ENCODE measurements around the gene NT5C1A.
A peak's percentile ranks its signal among the peaks of the same experiment; 100 is the strongest.

NT5C1A gene

DNA sequence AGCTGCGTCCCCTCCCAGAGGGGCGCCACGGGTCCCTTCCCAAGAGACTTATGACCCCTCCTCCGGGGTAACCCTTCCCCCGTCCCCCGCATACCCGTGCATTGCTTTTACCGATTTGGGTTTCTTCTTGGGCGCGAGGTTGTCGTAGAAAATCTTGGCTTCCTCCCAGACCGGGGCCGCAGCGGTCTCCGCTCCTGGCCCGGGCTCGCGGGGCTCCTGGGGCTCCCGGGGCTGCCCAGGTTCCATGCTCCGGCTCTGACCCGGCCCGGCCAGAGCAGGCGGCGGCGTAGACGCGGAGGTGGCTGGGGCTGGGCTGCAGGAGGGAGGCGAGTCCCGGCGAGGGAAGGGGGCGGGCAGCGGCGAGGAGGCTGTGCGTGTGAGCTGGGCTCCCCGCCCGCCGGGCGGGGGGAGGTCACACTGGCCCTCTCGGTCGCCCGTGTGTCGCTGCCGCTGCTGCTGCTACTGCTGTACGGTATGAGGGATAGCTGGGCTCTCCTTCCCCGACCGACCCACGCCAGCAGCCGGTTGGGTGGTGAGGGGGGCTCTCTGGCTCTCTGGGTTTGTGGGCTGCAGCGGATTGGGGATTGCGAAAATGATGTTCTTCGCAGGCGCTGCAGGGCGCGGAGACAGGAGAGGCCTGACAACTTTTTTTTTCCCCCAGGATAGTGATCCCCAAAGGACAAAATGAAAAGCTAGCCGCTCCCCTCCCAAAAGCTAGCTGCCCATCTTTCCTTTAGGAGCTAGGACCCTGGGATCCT, at the start of gene NT5C1A:
Gene NT5C1A, minus strand, starts transcription at position 315 of the 758 bp plus-strand sequence. Its CDS starts 69 bp downstream, at position 246.
- H3K36me3 ChIP-seq (ENCODE audit: insufficient read depth, insufficient read length, low read length): no peaks in the 10 kb centered on the region
- peak within 1 kb of the TSS; percentile 43 for H3K4me3 ChIP-seq (ENCODE audit: insufficient read length, low read depth)
- TF ChIP-seq ZNF274 (IDR thresholded peaks at IDR 0.05; ENCODE audit: low read depth, low read length) (no peak), YY1 (IDR thresholded peaks at IDR 0.05; ENCODE audit: insufficient read depth, insufficient read length) (no peak), SUZ12 (IDR thresholded peaks at IDR 0.05; ENCODE audit: extremely low read depth, insufficient read depth, insufficient read length) (peak; percentile 99)
- peaks cover 98% of the 10 kb centered on the region for H3K27me3 ChIP-seq (ENCODE audit: insufficient read depth, insufficient read length)
- peak within 1 kb of the TSS; percentile 29 for H3K9ac ChIP-seq (ENCODE audit: insufficient read length, low read depth)
- DNase-seq (ENCODE audit: low read depth, low spot score): no peak
- peaks cover 8% of the 10 kb centered on the region for H3K4me1 ChIP-seq (ENCODE audit: insufficient read depth, insufficient read length)
- 0 out of 2 replicates have a peak, but pooled peaks cover 6% of the 10 kb centered on the region for H3K9me3 ChIP-seq (ENCODE audit: insufficient read depth, low read length)

DNA sequence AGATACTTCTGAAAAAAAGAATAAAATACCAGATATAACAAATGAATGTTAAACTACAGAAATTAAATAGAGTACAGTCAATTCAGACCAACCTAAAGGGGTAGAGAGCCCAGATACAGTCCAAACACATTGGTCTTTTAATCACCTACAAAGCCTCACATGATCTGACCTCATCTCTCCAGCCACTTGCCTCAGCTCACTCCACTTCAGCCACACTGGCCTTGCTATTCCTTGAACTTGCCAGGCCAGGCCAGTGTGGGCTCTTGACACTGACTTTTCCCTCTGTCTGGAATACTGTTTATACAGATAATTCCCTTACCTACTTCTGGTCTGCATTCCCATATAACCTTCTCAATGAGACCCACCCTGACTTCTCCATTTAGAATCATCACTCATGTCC, 49.8 kb upstream of the NT5C1A start:
- H3K9ac ChIP-seq (ENCODE audit: insufficient read length, low read depth): no peak overlapping the region
- H3K9me3 ChIP-seq (ENCODE audit: insufficient read depth, low read length): no peaks in the 10 kb centered on the region
- no peaks in the 10 kb centered on the region for H3K4me1 ChIP-seq (ENCODE audit: insufficient read depth, insufficient read length)
- no peaks in the 10 kb centered on the region for H3K36me3 ChIP-seq (ENCODE audit: insufficient read depth, insufficient read length, low read length)
- TF ChIP-seq YY1 (IDR thresholded peaks at IDR 0.05; ENCODE audit: insufficient read depth, insufficient read length): no peak
- TF ChIP-seq SUZ12 (IDR thresholded peaks at IDR 0.05; ENCODE audit: extremely low read depth, insufficient read depth, insufficient read length): no peak
- no peak for TF ChIP-seq ZNF274 (IDR thresholded peaks at IDR 0.05; ENCODE audit: low read depth, low read length)
- no peak for DNase-seq (ENCODE audit: low read depth, low spot score)
- H3K27me3 ChIP-seq (ENCODE audit: insufficient read depth, insufficient read length): peaks cover 99% of the 10 kb centered on the region
- no peak overlapping the region for H3K4me3 ChIP-seq (ENCODE audit: insufficient read length, low read depth)

DNA sequence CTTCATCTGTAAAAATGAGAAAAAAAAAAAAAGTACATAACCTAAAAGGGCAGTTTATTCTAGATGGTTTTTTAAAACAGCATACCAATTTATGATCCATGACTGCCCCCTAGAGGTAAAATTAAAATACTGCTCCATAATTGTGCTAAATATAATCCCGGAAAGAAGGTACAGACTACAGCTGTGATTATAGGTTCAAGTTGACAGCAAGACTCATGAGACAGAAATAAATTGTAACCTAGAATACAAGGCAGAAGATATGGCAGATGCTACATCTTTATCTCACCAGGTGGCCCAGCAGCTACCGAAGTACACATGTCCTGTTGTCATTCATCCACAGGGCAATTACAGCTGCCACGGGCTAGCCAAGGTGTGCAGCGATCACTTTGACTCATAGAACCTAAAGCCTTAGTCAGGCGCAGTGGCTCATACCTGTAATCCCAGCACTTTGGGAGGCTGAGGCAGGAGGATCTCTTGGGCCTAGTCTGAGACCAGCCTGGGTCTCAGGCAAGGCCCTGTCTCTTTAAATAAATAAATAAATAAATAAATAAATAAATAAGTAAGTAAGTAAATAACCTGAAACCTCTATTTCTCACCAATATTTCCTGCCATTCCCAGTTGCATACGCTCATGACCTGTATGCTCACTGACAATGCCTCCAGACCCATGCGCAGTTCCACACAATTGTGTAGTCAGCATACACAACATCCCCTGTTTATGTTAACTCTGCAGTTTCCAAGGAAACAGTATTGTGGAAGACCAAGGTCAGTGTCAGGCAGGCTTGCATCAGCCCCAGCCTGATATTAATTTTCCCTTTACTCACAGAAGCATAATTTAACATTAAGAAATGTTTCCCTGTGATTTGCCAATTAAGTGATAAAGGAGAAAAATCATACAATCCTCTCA, 48.4 kb upstream of the NT5C1A start:
- Histone ChIP-seq H3K4me1 (ENCODE audit: insufficient read depth, insufficient read length) (no peaks in the 10 kb centered on the region), H3K4me3 (ENCODE audit: insufficient read length, low read depth) (no peak overlapping the region), H3K9ac (ENCODE audit: insufficient read length, low read depth) (no peak overlapping the region), H3K9me3 (ENCODE audit: insufficient read depth, low read length) (no peaks in the 10 kb centered on the region), H3K27me3 (ENCODE audit: insufficient read depth, insufficient read length) (peaks cover 99% of the 10 kb centered on the region), H3K36me3 (ENCODE audit: insufficient read depth, insufficient read length, low read length) (no peaks in the 10 kb centered on the region)
- TF ChIP-seq YY1 (IDR thresholded peaks at IDR 0.05; ENCODE audit: insufficient read depth, insufficient read length): no peak
- peak; percentile 23 for DNase-seq (ENCODE audit: low read depth, low spot score)

DNA sequence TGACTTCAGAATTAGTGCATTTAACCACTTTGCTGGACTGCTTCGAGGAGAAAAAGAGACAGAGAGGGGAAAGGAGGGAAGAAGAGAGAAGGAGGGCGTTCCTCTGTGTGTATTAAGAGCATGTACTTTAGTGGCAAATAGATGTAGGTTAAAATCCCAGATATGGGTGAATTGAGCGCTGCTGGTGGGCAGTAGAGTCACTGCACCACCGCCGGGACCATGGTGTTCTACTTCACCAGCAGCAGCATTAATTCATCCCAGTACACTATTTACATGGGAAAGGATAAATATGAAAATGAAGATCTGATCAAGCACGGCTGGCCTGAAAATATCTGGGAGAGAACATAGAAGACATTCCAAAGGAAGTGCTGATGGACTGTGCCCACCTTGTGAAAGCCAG, 45.9 kb upstream of the NT5C1A start:
- TF ChIP-seq YY1 (IDR thresholded peaks at IDR 0.05; ENCODE audit: insufficient read depth, insufficient read length) (no peak), SUZ12 (IDR thresholded peaks at IDR 0.05; ENCODE audit: extremely low read depth, insufficient read depth, insufficient read length) (peak; percentile 16)
- DNase-seq (ENCODE audit: low read depth, low spot score): no peak
- peaks cover 100% of the 10 kb centered on the region for H3K27me3 ChIP-seq (ENCODE audit: insufficient read depth, insufficient read length)

DNA sequence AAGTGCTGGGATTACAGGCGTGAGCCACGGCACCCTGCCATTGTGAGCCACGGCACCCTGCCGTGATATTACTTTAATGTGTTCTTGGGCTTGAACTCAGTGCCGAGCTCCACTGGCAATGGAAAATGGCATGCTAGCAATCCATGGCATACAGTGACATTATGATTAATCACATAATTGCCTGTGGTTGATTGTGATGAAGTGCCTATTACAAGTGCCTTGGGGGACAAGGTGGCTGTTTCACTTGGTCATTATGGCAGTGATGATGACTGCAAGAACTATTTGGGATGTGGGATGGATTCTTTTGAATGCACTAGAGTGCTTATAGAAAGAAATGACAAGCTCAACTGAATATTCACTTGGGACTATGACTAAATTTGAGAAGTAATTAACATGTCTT, 41.6 kb upstream of the NT5C1A start:
- TF ChIP-seq ZNF274 (IDR thresholded peaks at IDR 0.05; ENCODE audit: low read depth, low read length) (no peak), YY1 (IDR thresholded peaks at IDR 0.05; ENCODE audit: insufficient read depth, insufficient read length) (no peak), SUZ12 (IDR thresholded peaks at IDR 0.05; ENCODE audit: extremely low read depth, insufficient read depth, insufficient read length) (no peak)
- no peak for DNase-seq (ENCODE audit: low read depth, low spot score)
- Histone ChIP-seq H3K4me1 (ENCODE audit: insufficient read depth, insufficient read length) (peaks cover 7% of the 10 kb centered on the region), H3K4me3 (ENCODE audit: insufficient read length, low read depth) (no peak overlapping the region), H3K36me3 (ENCODE audit: insufficient read depth, insufficient read length, low read length) (no peaks in the 10 kb centered on the region), H3K9me3 (ENCODE audit: insufficient read depth, low read length) (no peaks in the 10 kb centered on the region), H3K9ac (ENCODE audit: insufficient read length, low read depth) (no peak overlapping the region), H3K27me3 (ENCODE audit: insufficient read depth, insufficient read length) (peaks cover 100% of the 10 kb centered on the region)

More for the DNA sequence above, 45.9 kb upstream of the NT5C1A start:
- H3K9ac ChIP-seq (ENCODE audit: insufficient read length, low read depth): no peak overlapping the region
- no peak overlapping the region for H3K4me3 ChIP-seq (ENCODE audit: insufficient read length, low read depth)
- H3K4me1 ChIP-seq (ENCODE audit: insufficient read depth, insufficient read length): no peaks in the 10 kb centered on the region
- no peaks in the 10 kb centered on the region for H3K36me3 ChIP-seq (ENCODE audit: insufficient read depth, insufficient read length, low read length)
- H3K9me3 ChIP-seq (ENCODE audit: insufficient read depth, low read length): no peaks in the 10 kb centered on the region

DNA sequence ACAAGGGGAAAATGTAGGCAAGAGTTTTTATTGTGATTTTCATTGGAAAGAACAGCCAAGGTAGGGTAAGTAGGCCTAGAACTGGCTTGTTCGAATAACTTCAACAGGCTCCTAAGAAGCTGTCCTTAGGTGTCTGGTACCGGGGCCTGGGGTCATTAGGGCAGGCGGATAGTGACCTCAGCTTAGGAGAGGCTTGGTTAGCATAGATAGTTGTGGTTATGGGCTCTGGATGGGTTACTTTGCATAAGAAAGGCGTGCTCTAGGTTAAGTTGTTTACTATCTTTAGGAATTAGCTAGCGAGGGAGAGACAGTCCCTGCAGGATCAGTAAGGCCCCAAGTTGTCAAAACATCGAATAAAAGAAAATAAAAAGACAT, 40.0 kb upstream of the NT5C1A start:
- Histone ChIP-seq H3K4me1 (ENCODE audit: insufficient read depth, insufficient read length) (peaks cover 7% of the 10 kb centered on the region), H3K27me3 (ENCODE audit: insufficient read depth, insufficient read length) (peaks cover 100% of the 10 kb centered on the region), H3K36me3 (ENCODE audit: insufficient read depth, insufficient read length, low read length) (no peaks in the 10 kb centered on the region), H3K9me3 (ENCODE audit: insufficient read depth, low read length) (no peaks in the 10 kb centered on the region), H3K9ac (ENCODE audit: insufficient read length, low read depth) (no peak overlapping the region), H3K4me3 (ENCODE audit: insufficient read length, low read depth) (no peak overlapping the region)
- no peak for TF ChIP-seq YY1 (IDR thresholded peaks at IDR 0.05; ENCODE audit: insufficient read depth, insufficient read length)
- TF ChIP-seq SUZ12 (IDR thresholded peaks at IDR 0.05; ENCODE audit: extremely low read depth, insufficient read depth, insufficient read length): peak; percentile 94
- peak; percentile 97 for DNase-seq (ENCODE audit: low read depth, low spot score)

Measured in NT2/D1 (cell line).